Glutamatergic neuron (in vitro differentiated cells): ENCODE data around the gene TGFBR2. TPM values are rescaled to one million over a fixed set of nuclear protein-coding genes. Genes with fewer than 3 reads are reported as not detected.
"Not testable (repeated sequence)": the region's sequence is repeated elsewhere in the genome, so short reads cannot be mapped to it uniquely, and the experiment has no call there.

Source experiments
- DNase-seq: peaks from one replicate; pipeline ENCODE4 v3.0.0; 2022
- H3K27ac Mint-ChIP-seq: one replicate; pipeline ENCODE4 v1.8.0; 2020; ENCODE audit warnings: mild to moderate bottlenecking, mixed read lengths, inconsistent platforms; ENCODE audit not compliant: unreplicated experiment
- H3K27me3 Mint-ChIP-seq: one replicate; pipeline ENCODE4 v1.8.0; 2020; ENCODE audit warnings: mild to moderate bottlenecking, moderate library complexity, mixed read lengths, inconsistent platforms; ENCODE audit not compliant: unreplicated experiment
- H3K36me3 Mint-ChIP-seq: one replicate; pipeline ENCODE4 v1.8.0; 2020; ENCODE audit warnings: mild to moderate bottlenecking, mixed read lengths, inconsistent platforms; ENCODE audit not compliant: unreplicated experiment
- H3K4me1 Mint-ChIP-seq: one replicate; pipeline ENCODE4 v1.8.0; 2020; ENCODE audit warnings: mild to moderate bottlenecking, low read depth, mixed read lengths, inconsistent platforms; ENCODE audit not compliant: unreplicated experiment
- H3K4me3 Mint-ChIP-seq: one replicate; pipeline ENCODE4 v1.8.0; 2020; ENCODE audit warnings: mild to moderate bottlenecking, mixed read lengths, inconsistent platforms; ENCODE audit not compliant: unreplicated experiment
- H3K9me3 Mint-ChIP-seq: one replicate; pipeline ENCODE4 v1.8.0; 2020; ENCODE audit warnings: mild to moderate bottlenecking, moderate library complexity, mixed read lengths, inconsistent platforms; ENCODE audit not compliant: unreplicated experiment
- total RNA-seq: library from RNA; stranded (reverse); fragmentation: NEBNext Ultra II Directional; extraction: Animal tissue kit (Norgen Biotek cat#: 25700); gene quantifications from one replicate; pipeline ENCODE4 v1.2.1, GENCODE V29; 2021; ENCODE audit not compliant: unreplicated experiment
- TF ChIP-seq, protein P1 (sequence below): fragments of 200-600 bp; sonication (generic); IDR thresholded peaks from one replicate; pipeline ENCODE4 v1.5.0; 2021; ENCODE audit not compliant: partially characterized antibody, unreplicated experiment

The TGFBR2 gene
- total RNA-seq, 1 donor from 2014 or later: 0.96 TPM

DNA sequence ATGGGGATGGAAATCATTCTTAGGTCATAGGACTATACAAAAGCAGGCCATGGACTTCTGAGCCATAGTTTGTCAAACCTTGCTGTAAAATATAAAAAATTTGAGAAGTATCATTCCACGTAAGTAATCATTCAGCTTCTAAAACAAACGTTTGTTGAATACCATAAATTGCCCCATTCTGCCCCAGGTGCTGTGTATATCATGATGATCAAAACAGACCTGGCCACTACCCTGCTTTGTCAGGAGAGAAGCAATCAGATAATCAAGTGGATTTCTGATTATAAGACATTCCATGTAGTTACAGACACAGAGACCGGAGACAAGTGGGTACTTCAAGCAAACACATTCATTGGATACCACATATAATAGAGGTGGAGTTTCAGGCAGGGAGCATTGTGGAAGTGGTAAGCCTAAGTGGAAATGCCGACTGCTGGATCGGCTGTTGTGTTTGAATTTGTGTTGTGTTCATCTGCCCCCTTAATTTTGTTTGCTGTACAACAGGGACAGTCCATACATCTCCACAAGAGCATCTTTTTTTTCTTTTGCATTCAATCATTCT lies 61.7 kb downstream of the TGFBR2 start:
- TF ChIP-seq, protein P1, sequence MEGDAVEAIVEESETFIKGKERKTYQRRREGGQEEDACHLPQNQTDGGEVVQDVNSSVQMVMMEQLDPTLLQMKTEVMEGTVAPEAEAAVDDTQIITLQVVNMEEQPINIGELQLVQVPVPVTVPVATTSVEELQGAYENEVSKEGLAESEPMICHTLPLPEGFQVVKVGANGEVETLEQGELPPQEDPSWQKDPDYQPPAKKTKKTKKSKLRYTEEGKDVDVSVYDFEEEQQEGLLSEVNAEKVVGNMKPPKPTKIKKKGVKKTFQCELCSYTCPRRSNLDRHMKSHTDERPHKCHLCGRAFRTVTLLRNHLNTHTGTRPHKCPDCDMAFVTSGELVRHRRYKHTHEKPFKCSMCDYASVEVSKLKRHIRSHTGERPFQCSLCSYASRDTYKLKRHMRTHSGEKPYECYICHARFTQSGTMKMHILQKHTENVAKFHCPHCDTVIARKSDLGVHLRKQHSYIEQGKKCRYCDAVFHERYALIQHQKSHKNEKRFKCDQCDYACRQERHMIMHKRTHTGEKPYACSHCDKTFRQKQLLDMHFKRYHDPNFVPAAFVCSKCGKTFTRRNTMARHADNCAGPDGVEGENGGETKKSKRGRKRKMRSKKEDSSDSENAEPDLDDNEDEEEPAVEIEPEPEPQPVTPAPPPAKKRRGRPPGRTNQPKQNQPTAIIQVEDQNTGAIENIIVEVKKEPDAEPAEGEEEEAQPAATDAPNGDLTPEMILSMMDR: no peak
- DNase-seq: no peak
- Mint-ChIP-seq H3K27ac (peak overlapping the region; percentile 97), H3K9me3 (peaks cover 13% of the 10 kb centered on the region), H3K4me1 (peaks cover 24% of the 10 kb centered on the region), H3K4me3 (peak overlapping the region; percentile 1), H3K27me3 (peaks cover 4% of the 10 kb centered on the region), H3K36me3 (peaks cover 5% of the 10 kb centered on the region)

DNA sequence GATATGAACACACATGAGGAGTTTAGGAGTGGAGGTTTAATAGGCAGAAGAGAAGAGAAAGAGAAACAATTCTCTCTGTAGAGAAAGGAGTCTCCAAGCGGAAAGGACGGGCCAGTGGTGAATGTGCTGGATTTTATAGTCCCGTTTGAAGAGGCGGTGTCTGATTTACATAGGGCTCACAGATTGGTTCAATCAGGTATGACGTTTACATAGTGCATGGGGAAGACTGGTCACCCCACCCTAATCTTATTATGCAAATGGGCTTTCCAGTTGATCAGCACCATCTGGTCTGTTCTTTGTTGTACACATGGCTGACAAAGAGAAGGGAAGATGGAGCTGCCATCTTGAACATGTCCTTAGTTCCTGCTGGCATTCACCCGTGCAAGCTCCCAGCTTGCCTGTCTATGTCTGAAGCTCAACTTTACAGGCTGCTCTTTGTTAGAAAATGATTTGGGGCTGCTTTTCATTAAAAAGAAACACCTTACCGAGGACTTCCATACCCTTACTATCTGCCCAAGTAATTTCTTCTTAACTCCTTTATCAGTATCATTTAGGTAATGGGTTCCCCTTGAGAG lies 63.0 kb downstream of the TGFBR2 start:
- H3K27me3 Mint-ChIP-seq, H3K36me3 Mint-ChIP-seq, DNase-seq: not testable (repeated sequence)
- Mint-ChIP-seq H3K9me3 (peaks cover 13% of the 10 kb centered on the region), H3K27ac (peak overlapping the region; percentile 97), H3K4me3 (peak overlapping the region; percentile 40), H3K4me1 (peaks cover 24% of the 10 kb centered on the region)

DNA sequence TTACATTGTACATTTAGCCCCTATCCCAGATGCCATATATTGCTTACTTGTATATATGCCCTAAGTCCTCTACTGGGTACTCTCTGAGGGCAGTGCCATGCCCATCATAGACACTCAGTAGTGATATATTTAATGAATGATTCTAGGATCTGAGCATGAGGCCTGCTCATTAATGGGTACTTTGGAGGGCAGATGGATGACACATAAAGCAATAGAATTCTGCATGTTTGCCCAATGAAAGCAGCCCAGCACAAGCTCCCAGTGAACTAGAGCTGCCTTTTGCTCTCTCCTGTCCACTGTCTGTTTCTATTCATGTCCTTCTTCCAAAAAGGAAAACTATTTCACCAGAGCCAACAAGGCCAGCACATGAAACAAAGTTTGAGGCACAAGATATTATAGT lies 63.9 kb downstream of the TGFBR2 start:
- DNase-seq: no peak
- Mint-ChIP-seq H3K27me3 (peaks cover 4% of the 10 kb centered on the region), H3K27ac (peak overlapping the region; percentile 97), H3K4me3 (no peak overlapping the region), H3K9me3 (peaks cover 13% of the 10 kb centered on the region), H3K36me3 (peaks cover 5% of the 10 kb centered on the region), H3K4me1 (peaks cover 24% of the 10 kb centered on the region)
- TF ChIP-seq, protein P1: no peak

DNA sequence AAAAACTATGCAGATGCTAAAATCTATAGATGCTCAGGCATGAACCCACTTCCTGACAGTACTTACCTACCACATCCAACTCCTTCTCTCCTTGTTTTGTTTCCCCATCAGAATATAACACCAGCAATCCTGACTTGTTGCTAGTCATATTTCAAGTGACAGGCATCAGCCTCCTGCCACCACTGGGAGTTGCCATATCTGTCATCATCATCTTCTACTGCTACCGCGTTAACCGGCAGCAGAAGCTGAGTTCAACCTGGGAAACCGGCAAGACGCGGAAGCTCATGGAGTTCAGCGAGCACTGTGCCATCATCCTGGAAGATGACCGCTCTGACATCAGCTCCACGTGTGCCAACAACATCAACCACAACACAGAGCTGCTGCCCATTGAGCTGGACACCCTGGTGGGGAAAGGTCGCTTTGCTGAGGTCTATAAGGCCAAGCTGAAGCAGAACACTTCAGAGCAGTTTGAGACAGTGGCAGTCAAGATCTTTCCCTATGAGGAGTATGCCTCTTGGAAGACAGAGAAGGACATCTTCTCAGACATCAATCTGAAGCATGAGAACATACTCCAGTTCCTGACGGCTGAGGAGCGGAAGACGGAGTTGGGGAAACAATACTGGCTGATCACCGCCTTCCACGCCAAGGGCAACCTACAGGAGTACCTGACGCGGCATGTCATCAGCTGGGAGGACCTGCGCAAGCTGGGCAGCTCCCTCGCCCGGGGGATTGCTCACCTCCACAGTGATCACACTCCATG lies 65.3 kb downstream of the TGFBR2 start:
- Mint-ChIP-seq H3K36me3 (peaks cover 5% of the 10 kb centered on the region), H3K4me3 (no peak overlapping the region), H3K27me3 (peaks cover 4% of the 10 kb centered on the region), H3K27ac (no peak overlapping the region), H3K9me3 (peaks cover 13% of the 10 kb centered on the region), H3K4me1 (peaks cover 23% of the 10 kb centered on the region)
- TF ChIP-seq, protein P1: no peak
- DNase-seq: no peak

DNA sequence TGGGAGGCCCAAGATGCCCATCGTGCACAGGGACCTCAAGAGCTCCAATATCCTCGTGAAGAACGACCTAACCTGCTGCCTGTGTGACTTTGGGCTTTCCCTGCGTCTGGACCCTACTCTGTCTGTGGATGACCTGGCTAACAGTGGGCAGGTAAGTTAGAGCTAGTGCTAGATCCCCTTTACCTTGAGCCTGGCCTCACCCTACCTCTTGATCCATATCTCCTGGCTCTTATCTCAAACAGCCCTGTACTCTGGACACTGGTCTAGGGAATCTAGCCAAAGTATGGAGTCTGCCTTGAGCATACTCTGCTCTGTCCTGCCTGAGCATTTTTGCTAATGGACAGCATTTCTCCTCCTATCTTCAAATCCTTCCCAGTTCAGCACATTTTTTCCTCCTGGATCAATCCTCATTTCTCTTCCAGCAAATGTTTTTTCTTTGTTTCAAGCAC lies 65.9 kb downstream of the TGFBR2 start:
- H3K36me3 Mint-ChIP-seq: peaks cover 5% of the 10 kb centered on the region
- no peak overlapping the region for H3K4me3 Mint-ChIP-seq
- H3K27ac Mint-ChIP-seq: no peak overlapping the region
- peaks cover 21% of the 10 kb centered on the region for H3K4me1 Mint-ChIP-seq
- peaks cover 4% of the 10 kb centered on the region for H3K27me3 Mint-ChIP-seq
- peaks cover 13% of the 10 kb centered on the region for H3K9me3 Mint-ChIP-seq
- TF ChIP-seq, protein P1: no peak
- DNase-seq: no peak
